Liver (tissue), 3 donors: ENCODE measurements around the gene SBF2.

Source experiments
- CTCF ChIP-seq: fragments of 150-350 bp; IDR thresholded peaks from 2 replicates; pipeline ENCODE4 v1.5.1; 2017; ENCODE audit warnings: improper control_type of control experiment, low read depth, low read length; ENCODE audit not compliant: missing input control
- EGR1 ChIP-seq, 2 donors: IDR thresholded peaks; 2 replicates each; pipeline ENCODE4 v1.6.1; 2016 to 2018; ENCODE audit warnings: antibody characterized with exemption in 2 of 2, low read depth in 2 of 2
- GABPA ChIP-seq, 2 donors: IDR thresholded peaks in 1 of 2; conservative IDR thresholded peaks in 1 of 2; 2 replicates each; pipeline ENCODE4 v1.6.1; 2016; ENCODE audit warnings: antibody characterized with exemption in 2 of 2, mild to moderate bottlenecking in 1 of 2, moderate library complexity in 1 of 2
- HNF4A ChIP-seq, 2 donors: conservative IDR thresholded peaks; 2 replicates each; pipeline ENCODE4 v1.6.1; 2016; ENCODE audit warnings: antibody characterized with exemption in 2 of 2, mild to moderate bottlenecking in 2 of 2
- HNF4G ChIP-seq: IDR thresholded peaks from 2 replicates; pipeline ENCODE4 v1.6.1; 2016; ENCODE audit warnings: antibody characterized with exemption
- MAX ChIP-seq: IDR thresholded peaks from 2 replicates; pipeline ENCODE4 v1.6.1; 2016; ENCODE audit warnings: antibody characterized with exemption
- NR2F2 ChIP-seq: IDR thresholded peaks from 2 replicates; pipeline ENCODE4 v1.6.1; 2016; ENCODE audit warnings: antibody characterized with exemption
- REST ChIP-seq: IDR thresholded peaks from 2 replicates; pipeline ENCODE4 v1.6.1; 2016; ENCODE audit warnings: antibody characterized with exemption, mild to moderate bottlenecking
- TAF1 ChIP-seq: conservative IDR thresholded peaks from 2 replicates; pipeline ENCODE4 v1.6.1; 2016; ENCODE audit warnings: antibody characterized with exemption, mild to moderate bottlenecking
- YY1 ChIP-seq: IDR thresholded peaks from 2 replicates; pipeline ENCODE4 v1.6.1; 2016; ENCODE audit warnings: antibody characterized with exemption, mild to moderate bottlenecking
- ZBTB33 ChIP-seq: IDR thresholded peaks from 2 replicates; pipeline ENCODE4 v1.6.1; 2016; ENCODE audit warnings: antibody characterized with exemption
- donor health status: healthy.
- donor health status: healthy.

- TF ChIP-seq REST = no peak
- TF ChIP-seq CTCF = no peak
- TF ChIP-seq TAF1 = no peak
- TF ChIP-seq NR2F2 = no peak
- TF ChIP-seq YY1 = no peak
- no peak for TF ChIP-seq HNF4G
- no peak for TF ChIP-seq MAX
- TF ChIP-seq HNF4A (conservative IDR thresholded peaks at IDR 0.05) = no peak
- TF ChIP-seq GABPA (IDR thresholded peaks at IDR 0.05 in 1 of 2, conservative IDR thresholded peaks at IDR 0.05 in 1 of 2) = no peak
- no peak for TF ChIP-seq EGR1 (IDR thresholded peaks at IDR 0.05; ENCODE audit: low read depth in 2 of 2)
- TF ChIP-seq ZBTB33 = no peak
These were observed 17.8 kb upstream of the SBF2 start for GRCh38 chr11:10311802-10312201.
